Esophagus squamous epithelium (tissue), 5 donors: ENCODE data around the gene SELENOO. TPM values are rescaled to one million over a fixed set of nuclear protein-coding genes. Genes with fewer than 3 reads are reported as not detected.

Source experiments
- DNase-seq: peaks from one replicate; lab custom pipeline; 2025; lab: John Stamatoyannopoulos, UW
- H3K27ac ChIP-seq, 4 donors: fragments of 200-600 bp; sonication (generic); one replicate each; pipeline ENCODE4 v1.5.1; 2016 to 2019; ENCODE audit warnings: mild to moderate bottlenecking in 1 of 4
- H3K27me3 ChIP-seq, 4 donors: fragments of 200-600 bp; sonication (generic); 1 replicate in 3 of 4; 2 replicates in 1 of 4; pipeline versions ENCODE4 v1.5.1 to v1.6.0; 2017 to 2021; ENCODE audit warnings: antibody characterized with exemption in 1 of 4
- H3K36me3 ChIP-seq, 3 donors: fragments of 200-600 bp; sonication (generic); one replicate each; pipeline ENCODE4 v1.5.1; 2016 to 2019
- H3K4me1 ChIP-seq, 3 donors: fragments of 200-600 bp; sonication (generic); one replicate each; pipeline ENCODE4 v1.5.1; 2017 to 2019
- H3K4me3 ChIP-seq, 4 donors: fragments of 200-600 bp; sonication (generic); 1 replicate in 3 of 4; 2 replicates in 1 of 4; pipeline ENCODE4 v1.5.1; 2016 to 2019; ENCODE audit warnings: mild to moderate bottlenecking in 2 of 4, moderate library complexity in 1 of 4
- H3K9me3 ChIP-seq, 3 donors: fragments of 200-600 bp; sonication (generic); one replicate each; pipeline ENCODE4 v1.5.1; 2016 to 2019
- POLR2A ChIP-seq, 4 donors: fragments of 450-650 bp; IDR thresholded peaks; one replicate each; pipeline ENCODE4 v1.6.1; 2017; ENCODE audit warnings: antibody characterized with exemption in 4 of 4, mild to moderate bottlenecking in 4 of 4, moderate library complexity in 3 of 4
- WGBS, 2 donors: methylation state at CpG; one replicate each; pipeline ENCODE4 v1.1.5; 2018; 5-methylcytosine and 5-hydroxymethylcytosine counted together
- intact Hi-C: fragments of 100-400 bp; cut with DNase I; formaldehyde crosslinking; loops from one replicate; pipeline ENCODE4 v1.15.0; 2022
- total RNA-seq, 4 donors: library from RNA; depleted of rRNA; stranded (reverse); fragments of >200 nt; gene quantifications; one replicate each; pipeline ENCODE4 v1.1.0, GENCODE V29; 2016
- TF ChIP-seq, protein P1 (sequence below), 6 experiments: fragments of 450-650 bp in 4 of 6; fragments of 200-600 bp in 2 of 6; sonication (generic) in 2 of 6; IDR thresholded peaks; one replicate each; pipeline ENCODE4 v1.5.1; 2016 to 2019; ENCODE audit warnings: antibody characterized with exemption in 6 of 6, mild to moderate bottlenecking in 4 of 6, moderate library complexity in 4 of 6
- donor health status: DM: yes; HTN: yes; CAD: no.

The SELENOO gene
- total RNA-seq, 4 donors from 2014 or later = 23.9 to 36.3 (median 27.0) TPM

DNA sequence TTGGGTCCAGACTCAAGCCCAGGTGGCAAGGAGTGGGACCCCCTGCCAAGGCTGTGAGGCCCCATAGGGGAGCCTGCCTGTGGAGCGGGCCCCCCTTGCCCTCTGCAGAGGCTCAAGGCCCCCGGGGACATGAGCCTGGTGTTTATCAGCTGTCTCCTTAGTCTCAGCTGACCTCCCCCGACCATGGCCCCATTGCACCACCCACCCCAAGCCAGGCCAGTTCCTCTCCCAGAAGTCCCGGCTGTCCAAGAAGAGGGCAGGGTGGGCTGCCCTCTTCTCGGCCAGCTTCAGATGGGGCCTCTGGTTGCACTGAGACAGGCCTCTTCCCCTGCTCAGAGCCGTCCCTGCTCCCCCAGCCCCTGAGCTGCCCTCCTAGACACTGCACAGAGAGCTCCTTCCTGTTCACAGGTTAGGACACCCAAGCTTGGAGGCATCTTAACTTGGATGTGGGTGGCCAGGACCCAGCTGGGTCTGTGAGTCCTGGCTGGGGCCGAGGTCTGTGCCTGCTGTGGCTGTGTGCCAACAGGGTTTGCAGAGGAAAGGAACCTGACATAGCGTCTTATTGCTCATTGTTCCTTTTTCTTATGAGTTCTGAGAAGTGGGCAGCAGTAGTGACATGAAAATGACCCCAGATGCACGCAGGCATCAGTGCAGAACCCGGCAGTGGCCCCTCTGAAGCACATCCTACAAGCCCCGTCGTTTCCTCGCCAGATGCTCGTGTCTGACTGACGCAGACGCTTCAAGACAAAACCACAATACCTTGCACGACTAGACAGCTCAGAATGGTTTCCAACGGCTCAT lies 9.7 kb upstream of the SELENOO start:
- Histone ChIP-seq H3K4me3 (peak overlapping the region; percentile 20 to 69 (median 48)), H3K27me3 (no peaks in the 10 kb centered on the region), H3K9me3 (no peaks in the 10 kb centered on the region), H3K4me1 (peaks cover 47 to 73% (median 50%) of the 10 kb centered on the region in 3 donors), H3K27ac (peak overlapping the region; percentile 83 to 95 (median 90)), H3K36me3 (peaks cover 3 to 42% (median 17%) of the 10 kb centered on the region in 3 donors)
- intact Hi-C loops = no loop called here
- 57% methylated on average over 12 to 14 of the region's 18 CpGs for WGBS, 2 donors
- peak; percentile 56 for DNase-seq
- TF ChIP-seq, protein P1, sequence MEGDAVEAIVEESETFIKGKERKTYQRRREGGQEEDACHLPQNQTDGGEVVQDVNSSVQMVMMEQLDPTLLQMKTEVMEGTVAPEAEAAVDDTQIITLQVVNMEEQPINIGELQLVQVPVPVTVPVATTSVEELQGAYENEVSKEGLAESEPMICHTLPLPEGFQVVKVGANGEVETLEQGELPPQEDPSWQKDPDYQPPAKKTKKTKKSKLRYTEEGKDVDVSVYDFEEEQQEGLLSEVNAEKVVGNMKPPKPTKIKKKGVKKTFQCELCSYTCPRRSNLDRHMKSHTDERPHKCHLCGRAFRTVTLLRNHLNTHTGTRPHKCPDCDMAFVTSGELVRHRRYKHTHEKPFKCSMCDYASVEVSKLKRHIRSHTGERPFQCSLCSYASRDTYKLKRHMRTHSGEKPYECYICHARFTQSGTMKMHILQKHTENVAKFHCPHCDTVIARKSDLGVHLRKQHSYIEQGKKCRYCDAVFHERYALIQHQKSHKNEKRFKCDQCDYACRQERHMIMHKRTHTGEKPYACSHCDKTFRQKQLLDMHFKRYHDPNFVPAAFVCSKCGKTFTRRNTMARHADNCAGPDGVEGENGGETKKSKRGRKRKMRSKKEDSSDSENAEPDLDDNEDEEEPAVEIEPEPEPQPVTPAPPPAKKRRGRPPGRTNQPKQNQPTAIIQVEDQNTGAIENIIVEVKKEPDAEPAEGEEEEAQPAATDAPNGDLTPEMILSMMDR (IDR thresholded peaks at IDR 0.05) = no peak
- TF ChIP-seq POLR2A (IDR thresholded peaks at IDR 0.05) = peak in 1 of 4 donors; percentile 51

DNA sequence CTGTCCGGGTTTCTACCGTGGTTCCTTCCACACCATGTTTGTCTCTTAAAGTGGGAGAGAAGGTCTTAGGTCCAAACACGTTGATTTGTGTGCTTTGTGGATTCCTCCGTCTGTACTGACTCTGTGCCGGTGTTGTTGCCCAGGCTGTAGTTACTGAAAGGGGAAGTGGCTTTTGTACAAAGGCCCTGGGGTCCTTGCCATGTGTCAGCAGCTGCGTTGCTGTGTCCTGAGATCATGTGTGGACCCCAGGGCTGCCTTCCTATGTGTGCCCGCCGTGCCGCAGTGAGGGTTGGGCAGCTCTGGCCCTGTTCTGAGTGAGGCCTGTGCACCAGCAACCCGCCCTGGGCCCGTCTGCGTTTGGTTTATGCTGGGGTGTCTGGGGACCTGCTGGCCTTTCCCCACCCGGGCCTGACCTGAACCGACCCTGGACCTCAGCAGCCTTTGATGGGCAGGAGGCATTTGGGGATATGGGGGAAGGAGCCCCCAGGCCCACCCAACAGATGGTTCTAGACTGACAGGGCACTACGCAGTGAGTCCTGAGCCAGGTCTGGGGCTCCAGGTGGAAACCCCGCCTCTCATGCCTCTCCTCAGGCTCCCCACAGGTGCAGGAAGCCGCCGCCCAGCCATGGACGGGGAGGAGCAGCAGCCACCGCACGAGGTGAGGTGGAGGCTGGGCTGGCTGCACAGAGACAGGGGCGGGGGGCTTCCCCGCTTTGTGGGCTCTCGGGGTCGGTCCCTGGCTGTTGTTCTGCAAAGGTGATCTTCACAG lies 8.2 kb upstream of the SELENOO start:
- Histone ChIP-seq H3K4me3 (peak overlapping the region in 1 of 4 donors; percentile 69), H3K9me3 (no peaks in the 10 kb centered on the region), H3K4me1 (peaks cover 33 to 59% (median 41%) of the 10 kb centered on the region in 3 donors), H3K27ac (peak overlapping the region; percentile 62 to 95 (median 87)), H3K36me3 (peaks cover 3 to 57% (median 22%) of the 10 kb centered on the region in 3 donors), H3K27me3 (no peaks in the 10 kb centered on the region)
- peak in 1 of 4 donors; percentile 6 for TF ChIP-seq POLR2A (IDR thresholded peaks at IDR 0.05)
- TF ChIP-seq, protein P1 (IDR thresholded peaks at IDR 0.05) = no peak
- WGBS, 2 donors = 49% methylated on average over 3 of the region's 25 CpGs; no CpG with 5 or more reads in 1 of the 2 donors
- no peak for DNase-seq
- intact Hi-C loops = no loop called here

DNA sequence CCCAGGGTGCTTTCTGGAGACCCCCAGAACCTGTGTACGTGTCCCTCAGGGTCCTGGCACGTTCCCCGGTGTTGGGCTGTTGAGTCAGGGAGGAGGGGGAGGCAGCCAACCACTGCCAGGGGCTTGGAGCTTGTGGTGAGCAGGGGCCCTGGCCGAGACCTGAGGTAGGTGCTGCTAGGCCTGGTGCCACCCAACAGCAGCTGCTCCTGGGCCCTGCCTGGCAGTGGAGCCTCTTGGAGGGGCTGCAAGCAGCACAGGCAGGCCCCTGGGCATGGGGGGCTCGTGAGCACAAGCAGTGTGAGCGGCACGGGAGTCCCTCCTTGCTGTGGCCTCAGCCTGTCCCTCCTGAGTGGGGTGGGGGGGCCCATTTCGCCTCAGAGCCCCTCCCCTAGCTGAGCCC lies 7.2 kb upstream of the SELENOO start:
- no CpG with 5 or more reads among the region's 8 CpGs for WGBS, 2 donors
- H3K36me3 ChIP-seq = peaks cover 11 to 60% (median 21%) of the 10 kb centered on the region in 3 donors
- no peak overlapping the region for H3K27ac ChIP-seq
- H3K4me1 ChIP-seq = peaks cover 33 to 48% (median 41%) of the 10 kb centered on the region in 3 donors
- DNase-seq = no peak
- H3K4me3 ChIP-seq = no peak overlapping the region
- H3K27me3 ChIP-seq = no peaks in the 10 kb centered on the region
- intact Hi-C loops = no loop called here
- no peaks in the 10 kb centered on the region for H3K9me3 ChIP-seq
- no peak for TF ChIP-seq POLR2A (IDR thresholded peaks at IDR 0.05)
- TF ChIP-seq, protein P1 (IDR thresholded peaks at IDR 0.05) = no peak

DNA sequence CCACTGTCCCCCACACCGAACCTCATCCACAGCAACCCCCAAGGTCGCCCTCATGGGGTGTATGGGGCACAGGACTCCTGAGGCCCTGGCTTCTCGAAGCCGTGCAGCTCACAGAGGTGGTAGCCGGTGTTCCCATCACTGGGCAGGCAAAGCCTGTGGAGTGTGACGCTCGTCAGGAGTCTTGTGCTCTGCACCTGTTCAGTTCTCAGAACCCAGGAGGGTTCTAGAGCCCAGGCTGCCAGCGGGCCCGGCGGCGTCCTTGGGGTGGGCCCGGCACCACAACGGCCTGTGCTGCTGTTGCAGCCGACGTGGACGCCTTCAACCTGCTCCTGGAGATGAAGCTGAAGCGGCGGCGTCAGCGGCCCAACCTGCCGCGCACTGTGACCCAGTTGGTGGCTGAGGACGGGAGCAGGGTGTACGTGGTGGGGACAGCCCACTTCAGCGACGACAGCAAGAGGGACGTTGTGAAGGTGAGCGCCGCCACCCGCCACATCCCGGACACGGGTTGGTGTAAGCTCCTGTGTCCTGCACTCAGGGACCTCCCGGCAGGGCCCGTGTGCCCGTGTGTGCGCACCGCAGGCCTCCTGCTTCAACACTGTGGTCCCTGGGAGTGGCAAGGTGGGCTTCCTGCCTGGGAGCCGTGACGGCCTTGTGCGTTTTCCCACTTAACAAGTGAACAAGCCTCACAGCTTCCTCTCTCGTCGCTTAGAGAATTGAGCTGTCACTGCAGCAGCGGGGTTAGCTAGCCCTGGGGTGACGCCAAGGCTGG lies 6.6 kb upstream of the SELENOO start:
- no peak overlapping the region for H3K4me3 ChIP-seq
- TF ChIP-seq, protein P1 (IDR thresholded peaks at IDR 0.05) = no peak
- no peak for TF ChIP-seq POLR2A (IDR thresholded peaks at IDR 0.05)
- intact Hi-C loops = no loop called here
- no peak overlapping the region for H3K27ac ChIP-seq
- DNase-seq = no peak
- WGBS, 2 donors = 90 to 94% methylated on average over 2 to 6 of the region's 44 CpGs
- peaks cover 27 to 43% (median 35%) of the 10 kb centered on the region in 3 donors for H3K4me1 ChIP-seq
- H3K27me3 ChIP-seq = no peaks in the 10 kb centered on the region
- peaks cover 11 to 64% (median 20%) of the 10 kb centered on the region in 3 donors for H3K36me3 ChIP-seq
- H3K9me3 ChIP-seq = no peaks in the 10 kb centered on the region
